ENCODE results near the gene RBM33. TPM values are rescaled to one million over a fixed set of nuclear protein-coding genes. Genes with fewer than 3 reads are reported as not detected.
"Not testable (repeated sequence)": the region's sequence is repeated elsewhere in the genome, so short reads cannot be mapped to it uniquely, and the experiment has no call there.

RBM33 gene
- total and polyA plus RNA-seq, 2 donors from 2014 or later: 9.8 to 78.7 TPM

DNA sequence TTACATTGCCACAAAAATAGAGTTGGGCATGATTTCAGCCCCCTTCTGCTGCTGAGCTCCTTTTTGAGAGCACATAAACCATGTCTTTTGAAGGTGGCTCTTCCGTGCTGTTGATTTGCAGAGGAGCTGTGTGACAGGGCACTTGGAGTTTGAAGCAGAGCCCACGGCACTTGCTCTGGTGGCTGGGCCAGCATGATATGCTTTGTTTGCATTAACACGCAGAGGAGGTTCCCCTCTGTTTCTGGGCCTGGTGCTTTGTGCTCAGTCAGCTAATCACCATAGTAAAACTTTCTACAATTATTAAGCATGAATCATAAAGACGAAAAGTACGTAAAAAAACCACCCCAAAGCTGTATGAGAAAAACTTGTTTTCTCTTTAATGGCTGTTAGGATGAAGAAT, 40.1 kb downstream of the RBM33 start:
- TF ChIP-seq, protein P1, sequence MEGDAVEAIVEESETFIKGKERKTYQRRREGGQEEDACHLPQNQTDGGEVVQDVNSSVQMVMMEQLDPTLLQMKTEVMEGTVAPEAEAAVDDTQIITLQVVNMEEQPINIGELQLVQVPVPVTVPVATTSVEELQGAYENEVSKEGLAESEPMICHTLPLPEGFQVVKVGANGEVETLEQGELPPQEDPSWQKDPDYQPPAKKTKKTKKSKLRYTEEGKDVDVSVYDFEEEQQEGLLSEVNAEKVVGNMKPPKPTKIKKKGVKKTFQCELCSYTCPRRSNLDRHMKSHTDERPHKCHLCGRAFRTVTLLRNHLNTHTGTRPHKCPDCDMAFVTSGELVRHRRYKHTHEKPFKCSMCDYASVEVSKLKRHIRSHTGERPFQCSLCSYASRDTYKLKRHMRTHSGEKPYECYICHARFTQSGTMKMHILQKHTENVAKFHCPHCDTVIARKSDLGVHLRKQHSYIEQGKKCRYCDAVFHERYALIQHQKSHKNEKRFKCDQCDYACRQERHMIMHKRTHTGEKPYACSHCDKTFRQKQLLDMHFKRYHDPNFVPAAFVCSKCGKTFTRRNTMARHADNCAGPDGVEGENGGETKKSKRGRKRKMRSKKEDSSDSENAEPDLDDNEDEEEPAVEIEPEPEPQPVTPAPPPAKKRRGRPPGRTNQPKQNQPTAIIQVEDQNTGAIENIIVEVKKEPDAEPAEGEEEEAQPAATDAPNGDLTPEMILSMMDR (IDR thresholded peaks at IDR 0.05; ENCODE audit: borderline replicate concordance, extremely low read depth, insufficient read depth): no peak
- no peak overlapping the region for H3K27ac ChIP-seq (ENCODE audit: low read depth in 2 of 2, low read length in 2 of 2)
- intact Hi-C loops (cut with DNase I): no loop called here
- FAIRE-seq (no peak), DNase-seq (no peak)
- no peak overlapping the region for H3K9ac ChIP-seq (ENCODE audit: low read length in 3 of 3)
- peaks cover 0 to 8% (median 4%) of the 10 kb centered on the region in 3 donors for H3K4me1 ChIP-seq (ENCODE audit: control insufficient read depth in 2 of 3, insufficient read depth in 2 of 3, low read depth in 1 of 3, low read length in 3 of 3)
- H3K27me3 ChIP-seq (ENCODE audit: control insufficient read depth, insufficient read depth, low read length): no peaks in the 10 kb centered on the region
- H3K4me3 ChIP-seq (ENCODE audit: low read length in 3 of 3): no peak overlapping the region
- peaks cover 4 to 18% (median 7%) of the 10 kb centered on the region in 3 donors for H3K36me3 ChIP-seq (ENCODE audit: control insufficient read depth in 2 of 3, insufficient read depth in 3 of 3, low read length in 3 of 3)
- no peaks in the 10 kb centered on the region for H3K9me3 ChIP-seq (ENCODE audit: control insufficient read depth in 2 of 3, insufficient read depth in 1 of 3, low read length in 3 of 3)

- TF ChIP-seq, protein P1 (IDR thresholded peaks at IDR 0.05; ENCODE audit: borderline replicate concordance, extremely low read depth, insufficient read depth): no peak
- Histone ChIP-seq H3K9ac (ENCODE audit: low read length in 3 of 3) (no peak overlapping the region), H3K27ac (ENCODE audit: low read depth in 2 of 2, low read length in 2 of 2) (no peak overlapping the region), H3K4me1 (ENCODE audit: control insufficient read depth in 2 of 3, insufficient read depth in 2 of 3, low read depth in 1 of 3, low read length in 3 of 3) (peaks cover 0 to 8% (median 4%) of the 10 kb centered on the region in 3 donors), H3K27me3 (ENCODE audit: control insufficient read depth, insufficient read depth, low read length) (no peaks in the 10 kb centered on the region), H3K4me3 (ENCODE audit: low read length in 3 of 3) (no peak overlapping the region), H3K36me3 (ENCODE audit: control insufficient read depth in 2 of 3, insufficient read depth in 3 of 3, low read length in 3 of 3) (peaks cover 4 to 18% (median 7%) of the 10 kb centered on the region in 3 donors), H3K9me3 (ENCODE audit: control insufficient read depth in 2 of 3, insufficient read depth in 1 of 3, low read length in 3 of 3) (no peaks in the 10 kb centered on the region)
- intact Hi-C loops (cut with DNase I): no loop called here
- FAIRE-seq: no peak
- DNase-seq: no peak
Observed at GRCh38 chr7:155685070-155685790, 40.8 kb downstream of the RBM33 start.

DNA sequence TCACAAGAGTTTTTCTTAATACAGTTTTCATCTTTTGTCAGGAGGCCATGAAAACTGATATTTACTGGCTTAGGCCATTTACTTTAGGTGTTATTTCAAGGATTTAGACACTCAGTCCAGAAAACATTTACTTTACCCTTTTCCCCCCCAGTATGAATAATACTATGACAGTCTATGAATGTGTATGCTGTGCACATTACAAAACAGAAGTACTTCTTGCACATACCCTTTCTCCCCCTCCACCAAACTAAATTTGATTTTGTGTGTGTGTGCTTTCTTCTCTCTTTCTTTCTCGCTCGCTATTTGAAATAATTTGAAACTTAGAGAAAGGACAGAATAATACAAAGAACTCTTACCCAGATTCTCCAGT, 41.3 kb downstream of the RBM33 start:
- peaks cover 4 to 18% (median 4%) of the 10 kb centered on the region in 3 donors for H3K36me3 ChIP-seq (ENCODE audit: control insufficient read depth in 2 of 3, insufficient read depth in 3 of 3, low read length in 3 of 3)
- H3K9ac ChIP-seq (ENCODE audit: low read length in 3 of 3): no peak overlapping the region
- TF ChIP-seq, protein P1 (IDR thresholded peaks at IDR 0.05; ENCODE audit: borderline replicate concordance, extremely low read depth, insufficient read depth): no peak
- no peaks in the 10 kb centered on the region for H3K9me3 ChIP-seq (ENCODE audit: control insufficient read depth in 2 of 3, insufficient read depth in 1 of 3, low read length in 3 of 3)
- H3K4me3 ChIP-seq (ENCODE audit: low read length in 3 of 3): no peak overlapping the region
- peaks cover 0 to 8% (median 4%) of the 10 kb centered on the region in 3 donors for H3K4me1 ChIP-seq (ENCODE audit: control insufficient read depth in 2 of 3, insufficient read depth in 2 of 3, low read depth in 1 of 3, low read length in 3 of 3)
- no peak overlapping the region for H3K27ac ChIP-seq (ENCODE audit: low read depth in 2 of 2, low read length in 2 of 2)
- FAIRE-seq (no peak), DNase-seq (no peak)
- intact Hi-C loops (cut with DNase I): no loop called here
- no peaks in the 10 kb centered on the region for H3K27me3 ChIP-seq (ENCODE audit: control insufficient read depth, insufficient read depth, low read length)

DNA sequence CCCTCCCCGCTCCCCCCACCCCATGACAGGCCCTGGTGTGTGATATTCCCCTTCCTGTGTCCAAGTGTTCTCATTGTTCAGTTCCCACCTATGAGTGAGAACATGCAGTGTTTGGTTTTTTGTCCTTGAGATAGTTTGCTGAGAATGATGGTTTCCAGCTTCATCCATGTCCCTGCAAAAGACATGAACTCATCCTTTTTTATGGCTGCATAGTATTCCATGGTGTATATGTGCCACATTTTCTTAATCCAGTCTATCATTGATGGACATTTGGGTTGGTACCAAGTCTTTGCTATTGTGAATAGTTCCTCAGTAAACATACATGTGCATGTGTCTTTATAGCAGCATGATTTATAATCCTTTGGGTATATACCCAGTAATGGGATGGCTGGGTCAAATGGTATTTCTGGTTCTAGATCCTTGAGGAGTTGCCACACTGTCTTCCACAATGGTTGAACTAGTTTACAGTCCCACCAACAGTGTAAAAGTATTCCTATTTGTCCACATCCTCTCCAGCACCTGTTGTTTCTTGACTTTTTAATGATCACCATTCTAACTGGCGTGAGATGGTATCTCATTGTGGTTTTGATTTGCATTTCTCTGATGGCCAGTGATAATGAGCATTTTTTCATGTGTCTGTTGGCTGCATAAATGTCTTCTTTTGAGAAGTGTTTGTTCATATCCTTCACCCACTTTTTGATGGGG, 42.3 kb downstream of the RBM33 start:
- FAIRE-seq; H3K9ac ChIP-seq (ENCODE audit: low read length in 3 of 3); H3K27me3 ChIP-seq (ENCODE audit: control insufficient read depth, insufficient read depth, low read length); H3K27ac ChIP-seq (ENCODE audit: low read depth in 2 of 2, low read length in 2 of 2); H3K9me3 ChIP-seq (ENCODE audit: control insufficient read depth in 2 of 3, insufficient read depth in 1 of 3, low read length in 3 of 3); DNase-seq; H3K4me1 ChIP-seq (ENCODE audit: control insufficient read depth in 2 of 3, insufficient read depth in 2 of 3, low read depth in 1 of 3, low read length in 3 of 3); intact Hi-C loops (cut with DNase I); H3K4me3 ChIP-seq (ENCODE audit: low read length in 3 of 3): not testable (repeated sequence)
- peaks cover 0 to 11% (median 2%) of the 10 kb centered on the region in 3 donors for H3K36me3 ChIP-seq (ENCODE audit: control insufficient read depth in 2 of 3, insufficient read depth in 3 of 3, low read length in 3 of 3)

GRCh38 chr7:155688237-155688636, 43.8 kb downstream of the RBM33 start:
- FAIRE-seq; H3K9me3 ChIP-seq (ENCODE audit: control insufficient read depth in 2 of 3, insufficient read depth in 1 of 3, low read length in 3 of 3); H3K4me3 ChIP-seq (ENCODE audit: low read length in 3 of 3); H3K4me1 ChIP-seq (ENCODE audit: control insufficient read depth in 2 of 3, insufficient read depth in 2 of 3, low read depth in 1 of 3, low read length in 3 of 3); intact Hi-C loops (cut with DNase I); DNase-seq; H3K27ac ChIP-seq (ENCODE audit: low read depth in 2 of 2, low read length in 2 of 2); H3K9ac ChIP-seq (ENCODE audit: low read length in 3 of 3); H3K27me3 ChIP-seq (ENCODE audit: control insufficient read depth, insufficient read depth, low read length): not testable (repeated sequence)
- peaks cover 0 to 11% (median 2%) of the 10 kb centered on the region in 3 donors for H3K36me3 ChIP-seq (ENCODE audit: control insufficient read depth in 2 of 3, insufficient read depth in 3 of 3, low read length in 3 of 3)

- intact Hi-C loops (cut with DNase I); H3K27ac ChIP-seq (ENCODE audit: low read depth in 2 of 2, low read length in 2 of 2); FAIRE-seq; H3K27me3 ChIP-seq (ENCODE audit: control insufficient read depth, insufficient read depth, low read length); H3K36me3 ChIP-seq (ENCODE audit: control insufficient read depth in 2 of 3, insufficient read depth in 3 of 3, low read length in 3 of 3); DNase-seq; H3K9ac ChIP-seq (ENCODE audit: low read length in 3 of 3); H3K4me3 ChIP-seq (ENCODE audit: low read length in 3 of 3); H3K4me1 ChIP-seq (ENCODE audit: control insufficient read depth in 2 of 3, insufficient read depth in 2 of 3, low read depth in 1 of 3, low read length in 3 of 3); H3K9me3 ChIP-seq (ENCODE audit: control insufficient read depth in 2 of 3, insufficient read depth in 1 of 3, low read length in 3 of 3): not testable (repeated sequence)
Observed at GRCh38 chr7:155690655-155691054, 46.2 kb downstream of the RBM33 start.
